GM12891 (cell line): ENCODE measurements around the gene ARHGEF4.

Experiments used
- POLR2A ChIP-seq: IDR thresholded peaks from 2 replicates; pipeline ENCODE4 v1.6.1; 2011; ENCODE audit warnings: low read depth, low read length, control low read depth
- POLR2AphosphoS5 ChIP-seq: IDR thresholded peaks from 2 replicates; pipeline ENCODE4 v1.6.1; 2011; ENCODE audit warnings: low read depth, low read length, control low read depth
- SPI1 ChIP-seq: IDR thresholded peaks from 2 replicates; pipeline ENCODE4 v1.6.1; 2011; ENCODE audit warnings: low read depth, low read length, control low read depth
- TAF1 ChIP-seq: IDR thresholded peaks from 2 replicates; pipeline ENCODE4 v1.6.1; 2011; ENCODE audit warnings: low read depth, low read length, control low read depth

- TF ChIP-seq POLR2AphosphoS5 (no peak), POLR2A (no peak), SPI1 (no peak), TAF1 (no peak)
Measured at GRCh38 chr2:130810490-130810889, 26.2 kb upstream of the ARHGEF4 start.
